Nephron progenitor cell (in vitro differentiated cells): Measurements from ENCODE around the gene TAF3.

ENCODE experiments used
- DNase-seq: peaks from one replicate; pipeline ENCODE4 v3.0.0; 2021
- H3K27ac Mint-ChIP-seq: 2 replicates; pipeline ENCODE4 v1.8.0; 2021; ENCODE audit warnings: mild to moderate bottlenecking, moderate library complexity, mixed read lengths
- H3K27me3 Mint-ChIP-seq: 2 replicates; pipeline ENCODE4 v1.8.0; 2021; ENCODE audit warnings: mild to moderate bottlenecking, low read depth, mixed read lengths; ENCODE audit not compliant: poor library complexity
- H3K36me3 Mint-ChIP-seq: 2 replicates; pipeline ENCODE4 v1.8.0; 2021; ENCODE audit warnings: low read depth, mixed read lengths
- H3K4me1 Mint-ChIP-seq: 2 replicates; pipeline ENCODE4 v1.8.0; 2021; ENCODE audit warnings: mixed read lengths
- H3K4me3 Mint-ChIP-seq: 2 replicates; pipeline ENCODE4 v1.8.0; 2021; ENCODE audit warnings: mild to moderate bottlenecking, moderate library complexity, mixed read lengths
- H3K9me3 Mint-ChIP-seq: 2 replicates; pipeline ENCODE4 v1.8.0; 2021; ENCODE audit warnings: mild to moderate bottlenecking, moderate library complexity, mixed read lengths
- TF ChIP-seq, protein P1 (sequence below): fragments of 200-600 bp; sonication (generic); IDR thresholded peaks from 2 replicates; pipeline ENCODE4 v1.5.0; 2021; ENCODE audit warnings: antibody characterized with exemption

Gene TAF3

DNA sequence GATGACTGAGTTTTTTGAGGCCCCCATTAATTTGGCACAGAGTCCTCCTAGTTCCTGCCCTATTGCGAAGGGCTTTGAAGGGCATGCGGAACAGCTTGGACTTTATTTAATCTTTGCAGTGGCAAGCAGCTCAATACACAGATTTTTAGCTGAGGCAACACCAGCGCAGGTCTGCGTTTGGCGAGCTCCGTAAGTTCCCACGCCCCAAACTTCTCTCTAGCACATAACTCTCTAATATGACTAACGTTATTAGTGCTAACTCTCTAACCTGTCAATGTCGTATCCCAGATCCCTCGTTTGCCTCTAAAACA lies 366 bp upstream of the TAF3 start:
- no peaks in the 10 kb centered on the region for H3K9me3 Mint-ChIP-seq
- H3K4me3 Mint-ChIP-seq, result peak overlapping the region; percentile 99
- TF ChIP-seq, protein P1, sequence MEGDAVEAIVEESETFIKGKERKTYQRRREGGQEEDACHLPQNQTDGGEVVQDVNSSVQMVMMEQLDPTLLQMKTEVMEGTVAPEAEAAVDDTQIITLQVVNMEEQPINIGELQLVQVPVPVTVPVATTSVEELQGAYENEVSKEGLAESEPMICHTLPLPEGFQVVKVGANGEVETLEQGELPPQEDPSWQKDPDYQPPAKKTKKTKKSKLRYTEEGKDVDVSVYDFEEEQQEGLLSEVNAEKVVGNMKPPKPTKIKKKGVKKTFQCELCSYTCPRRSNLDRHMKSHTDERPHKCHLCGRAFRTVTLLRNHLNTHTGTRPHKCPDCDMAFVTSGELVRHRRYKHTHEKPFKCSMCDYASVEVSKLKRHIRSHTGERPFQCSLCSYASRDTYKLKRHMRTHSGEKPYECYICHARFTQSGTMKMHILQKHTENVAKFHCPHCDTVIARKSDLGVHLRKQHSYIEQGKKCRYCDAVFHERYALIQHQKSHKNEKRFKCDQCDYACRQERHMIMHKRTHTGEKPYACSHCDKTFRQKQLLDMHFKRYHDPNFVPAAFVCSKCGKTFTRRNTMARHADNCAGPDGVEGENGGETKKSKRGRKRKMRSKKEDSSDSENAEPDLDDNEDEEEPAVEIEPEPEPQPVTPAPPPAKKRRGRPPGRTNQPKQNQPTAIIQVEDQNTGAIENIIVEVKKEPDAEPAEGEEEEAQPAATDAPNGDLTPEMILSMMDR, result no peak
- peaks cover 25% of the 10 kb centered on the region for H3K4me1 Mint-ChIP-seq
- H3K27ac Mint-ChIP-seq, result no peak overlapping the region
- no peaks in the 10 kb centered on the region for H3K36me3 Mint-ChIP-seq
- DNase-seq, result no peak
- H3K27me3 Mint-ChIP-seq, result peaks cover 50% of the 10 kb centered on the region

GRCh38 chr10:7819121-7819460 lies 786 bp downstream of the TAF3 start:
- Mint-ChIP-seq H3K27me3 (peaks cover 39% of the 10 kb centered on the region), H3K36me3 (peaks cover under 1% of the 10 kb centered on the region), H3K4me3 (peak overlapping the region; percentile 99), H3K4me1 (peaks cover 25% of the 10 kb centered on the region), H3K27ac (peak overlapping the region; percentile 92), H3K9me3 (no peaks in the 10 kb centered on the region)
- TF ChIP-seq, protein P1, result no peak
- peak; percentile 40 for DNase-seq

DNA sequence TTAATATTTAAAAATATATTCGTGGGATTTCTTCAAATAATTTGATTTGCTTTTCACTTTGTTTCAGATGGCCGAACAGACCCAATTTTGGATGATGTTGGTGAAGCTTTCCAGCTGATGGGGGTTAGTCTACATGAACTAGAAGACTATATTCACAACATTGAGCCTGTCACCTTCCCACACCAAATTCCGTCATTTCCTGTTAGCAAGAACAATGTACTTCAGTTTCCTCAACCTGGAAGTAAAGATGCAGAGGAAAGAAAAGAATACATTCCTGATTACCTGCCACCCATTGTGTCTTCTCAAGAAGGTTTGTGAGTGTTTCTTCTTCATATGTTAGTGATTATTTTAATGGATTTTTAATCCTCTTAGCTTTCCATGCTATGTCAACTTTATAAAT lies 5.9 kb downstream of the TAF3 start:
- TF ChIP-seq, protein P1, result no peak
- Mint-ChIP-seq H3K36me3 (peaks cover 37% of the 10 kb centered on the region), H3K27ac (no peak overlapping the region), H3K9me3 (peaks cover 8% of the 10 kb centered on the region), H3K27me3 (peaks cover 2% of the 10 kb centered on the region), H3K4me1 (peaks cover 14% of the 10 kb centered on the region), H3K4me3 (no peak overlapping the region)
- no peak for DNase-seq

- H3K27me3 Mint-ChIP-seq, result no peaks in the 10 kb centered on the region
- peaks cover 11% of the 10 kb centered on the region for H3K9me3 Mint-ChIP-seq
- peaks cover 55% of the 10 kb centered on the region for H3K36me3 Mint-ChIP-seq
- TF ChIP-seq, protein P1, result no peak
- DNase-seq, result no peak
- H3K4me1 Mint-ChIP-seq, result peaks cover 9% of the 10 kb centered on the region
- H3K4me3 Mint-ChIP-seq, result no peak overlapping the region
- peak overlapping the region; percentile 10 for H3K27ac Mint-ChIP-seq
Observed at GRCh38 chr10:7826971-7827370, 8.7 kb downstream of the TAF3 start.

GRCh38 chr10:7829289-7829834 lies 11.1 kb downstream of the TAF3 start:
- Mint-ChIP-seq H3K27ac (no peak overlapping the region), H3K4me3 (no peak overlapping the region), H3K27me3 (no peaks in the 10 kb centered on the region), H3K9me3 (peaks cover 11% of the 10 kb centered on the region), H3K4me1 (peaks cover 9% of the 10 kb centered on the region), H3K36me3 (peaks cover 55% of the 10 kb centered on the region)
- no peak for DNase-seq
- TF ChIP-seq, protein P1, result no peak

DNA sequence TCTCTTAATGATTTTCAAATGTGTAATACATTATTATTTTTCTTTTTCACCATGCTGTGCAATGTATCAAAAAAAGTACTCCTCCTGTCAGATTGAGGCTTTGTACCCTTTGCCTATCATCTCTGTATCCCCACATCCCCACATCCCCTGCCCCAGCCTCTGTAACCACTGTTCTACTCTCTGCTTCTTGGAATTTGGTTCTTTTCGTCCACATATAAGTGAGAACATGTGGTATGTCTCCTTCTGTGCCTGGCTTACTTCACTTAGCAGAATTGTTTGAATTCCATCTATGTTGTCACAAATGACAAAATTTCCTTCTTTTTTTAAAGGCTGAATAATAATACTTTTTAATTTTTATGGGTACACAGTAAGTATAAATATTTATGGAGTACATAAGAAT lies 13.8 kb downstream of the TAF3 start:
- Mint-ChIP-seq H3K36me3 (peaks cover 63% of the 10 kb centered on the region), H3K4me1 (peaks cover 9% of the 10 kb centered on the region), H3K9me3 (peaks cover 11% of the 10 kb centered on the region), H3K4me3 (no peak overlapping the region), H3K27ac (no peak overlapping the region), H3K27me3 (no peaks in the 10 kb centered on the region)
- TF ChIP-seq, protein P1, result no peak
- no peak for DNase-seq
